Ovary (tissue), 3 donors: Measurements from ENCODE around the gene KLC1.

Experiments used
- POLR2A ChIP-seq: fragments of 450-650 bp; IDR thresholded peaks from one replicate; pipeline ENCODE4 v1.6.1; 2017; ENCODE audit warnings: antibody characterized with exemption, mild to moderate bottlenecking, moderate library complexity
- TF ChIP-seq, protein P1 (sequence below), 3 donors: fragments of 450-650 bp in 2 of 3; fragments of 200-600 bp in 1 of 3; IDR thresholded peaks; one replicate each; pipeline versions ENCODE4 v1.5.1 to v1.8.0; 2016 to 2022; ENCODE audit warnings: antibody characterized with exemption in 3 of 3, mild to moderate bottlenecking in 1 of 3
- donor health status: DM: no; HTN: no; CAD: no.

DNA sequence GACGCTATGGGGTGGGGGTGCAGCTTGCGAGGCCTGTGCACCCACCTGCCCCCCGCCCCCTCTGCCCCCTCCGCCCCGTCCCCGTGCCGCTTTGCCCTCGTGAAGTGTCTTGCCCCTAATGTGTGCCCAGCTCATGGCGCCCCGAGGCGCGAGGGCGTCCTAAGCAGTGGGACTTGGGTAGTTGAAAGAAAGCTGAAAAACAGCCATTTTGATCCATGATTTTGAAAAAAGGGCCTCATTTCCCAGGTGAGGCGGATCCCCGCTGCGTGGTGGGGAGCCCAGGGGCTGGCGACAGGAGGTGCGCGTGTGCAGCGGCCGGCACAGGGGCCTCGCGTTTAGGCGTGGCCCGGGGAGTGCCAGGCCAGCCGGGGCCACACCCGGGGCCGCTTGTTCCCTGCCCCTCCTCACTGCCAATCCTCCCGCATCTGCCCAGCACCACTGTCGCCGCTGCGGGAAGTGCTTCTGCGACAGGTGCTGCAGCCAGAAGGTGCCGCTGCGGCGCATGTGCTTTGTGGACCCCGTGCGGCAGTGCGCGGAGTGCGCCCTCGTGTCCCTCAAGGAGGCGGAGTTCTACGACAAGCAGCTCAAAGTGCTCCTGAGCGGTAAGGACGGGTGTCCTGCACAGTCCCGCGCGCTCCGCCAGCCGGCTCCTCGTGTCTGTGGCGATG lies 98.4 kb downstream of the KLC1 start:
- TF ChIP-seq, protein P1, sequence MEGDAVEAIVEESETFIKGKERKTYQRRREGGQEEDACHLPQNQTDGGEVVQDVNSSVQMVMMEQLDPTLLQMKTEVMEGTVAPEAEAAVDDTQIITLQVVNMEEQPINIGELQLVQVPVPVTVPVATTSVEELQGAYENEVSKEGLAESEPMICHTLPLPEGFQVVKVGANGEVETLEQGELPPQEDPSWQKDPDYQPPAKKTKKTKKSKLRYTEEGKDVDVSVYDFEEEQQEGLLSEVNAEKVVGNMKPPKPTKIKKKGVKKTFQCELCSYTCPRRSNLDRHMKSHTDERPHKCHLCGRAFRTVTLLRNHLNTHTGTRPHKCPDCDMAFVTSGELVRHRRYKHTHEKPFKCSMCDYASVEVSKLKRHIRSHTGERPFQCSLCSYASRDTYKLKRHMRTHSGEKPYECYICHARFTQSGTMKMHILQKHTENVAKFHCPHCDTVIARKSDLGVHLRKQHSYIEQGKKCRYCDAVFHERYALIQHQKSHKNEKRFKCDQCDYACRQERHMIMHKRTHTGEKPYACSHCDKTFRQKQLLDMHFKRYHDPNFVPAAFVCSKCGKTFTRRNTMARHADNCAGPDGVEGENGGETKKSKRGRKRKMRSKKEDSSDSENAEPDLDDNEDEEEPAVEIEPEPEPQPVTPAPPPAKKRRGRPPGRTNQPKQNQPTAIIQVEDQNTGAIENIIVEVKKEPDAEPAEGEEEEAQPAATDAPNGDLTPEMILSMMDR (IDR thresholded peaks at IDR 0.05), result no peak
- no peak for TF ChIP-seq POLR2A
